ENCODE results near the gene MAML1.

- TF ChIP-seq, protein P1, sequence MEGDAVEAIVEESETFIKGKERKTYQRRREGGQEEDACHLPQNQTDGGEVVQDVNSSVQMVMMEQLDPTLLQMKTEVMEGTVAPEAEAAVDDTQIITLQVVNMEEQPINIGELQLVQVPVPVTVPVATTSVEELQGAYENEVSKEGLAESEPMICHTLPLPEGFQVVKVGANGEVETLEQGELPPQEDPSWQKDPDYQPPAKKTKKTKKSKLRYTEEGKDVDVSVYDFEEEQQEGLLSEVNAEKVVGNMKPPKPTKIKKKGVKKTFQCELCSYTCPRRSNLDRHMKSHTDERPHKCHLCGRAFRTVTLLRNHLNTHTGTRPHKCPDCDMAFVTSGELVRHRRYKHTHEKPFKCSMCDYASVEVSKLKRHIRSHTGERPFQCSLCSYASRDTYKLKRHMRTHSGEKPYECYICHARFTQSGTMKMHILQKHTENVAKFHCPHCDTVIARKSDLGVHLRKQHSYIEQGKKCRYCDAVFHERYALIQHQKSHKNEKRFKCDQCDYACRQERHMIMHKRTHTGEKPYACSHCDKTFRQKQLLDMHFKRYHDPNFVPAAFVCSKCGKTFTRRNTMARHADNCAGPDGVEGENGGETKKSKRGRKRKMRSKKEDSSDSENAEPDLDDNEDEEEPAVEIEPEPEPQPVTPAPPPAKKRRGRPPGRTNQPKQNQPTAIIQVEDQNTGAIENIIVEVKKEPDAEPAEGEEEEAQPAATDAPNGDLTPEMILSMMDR (IDR thresholded peaks at IDR 0.05; ENCODE audit: poor library complexity): no peak
- no peak for TF ChIP-seq EZH2 (IDR thresholded peaks at IDR 0.05; ENCODE audit: borderline replicate concordance)
Measured at GRCh38 chr5:179733772-179734126, 1.1 kb downstream of the MAML1 start.

Measured in hepatocyte (in vitro differentiated cells).